HUDEP-2 (cell line): Measurements from ENCODE around the gene PFKP.

Experiments used
- DNase-seq, 76 experiments: peaks; one replicate each; lab custom pipeline; 2025; ENCODE audit not compliant: unreplicated experiment in 76 of 76; lab: John Stamatoyannopoulos, UW

PFKP gene

DNA sequence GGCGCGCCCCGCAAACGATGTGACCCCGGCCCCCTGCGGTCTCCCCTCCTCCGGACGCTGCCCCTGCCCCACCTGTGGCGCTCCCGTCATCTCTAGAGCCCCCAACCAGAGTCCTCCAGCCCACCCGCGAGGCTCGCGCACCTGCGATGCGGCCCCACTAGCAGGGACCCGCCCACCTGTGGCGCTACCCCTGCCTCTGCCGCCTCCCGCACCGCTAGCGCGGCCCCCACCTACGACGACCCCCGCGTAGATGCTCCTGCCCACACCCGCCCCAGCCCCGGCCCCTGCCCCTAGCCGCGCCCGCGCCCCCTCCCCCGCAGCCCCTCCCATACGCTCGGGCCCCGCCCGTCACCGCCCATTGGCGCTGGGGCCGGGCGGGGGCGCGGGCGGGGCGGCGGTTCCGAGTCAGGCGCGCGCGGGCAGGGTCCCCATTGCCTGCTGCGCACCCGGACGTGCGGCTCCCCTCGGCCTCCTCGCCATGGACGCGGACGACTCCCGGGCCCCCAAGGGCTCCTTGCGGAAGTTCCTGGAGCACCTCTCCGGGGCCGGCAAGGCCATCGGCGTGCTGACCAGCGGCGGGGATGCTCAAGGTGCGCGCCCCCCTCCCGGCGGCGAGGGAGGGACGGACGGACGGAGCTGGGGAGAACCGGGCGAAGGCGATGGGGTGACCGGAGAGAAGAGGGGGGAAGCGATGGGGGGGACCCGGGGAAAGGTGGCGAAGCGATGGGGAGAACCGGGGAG is at the start of gene PFKP:
Gene PFKP, plus strand, starts transcription at position 431 of the 741 bp plus-strand sequence. Its CDS starts 48 bp downstream, at position 479.
- DNase-seq: peak in 16 of 76 experiments; percentile 6 to 39 (median 16)

GRCh38 chr10:3018247-3018646 is 49.1 kb upstream of the PFKP start:
- DNase-seq: no peak

GRCh38 chr10:3020311-3020710 is 47.0 kb upstream of the PFKP start:
- no peak for DNase-seq

- DNase-seq: no peak
These were observed 46.5 kb upstream of the PFKP start for GRCh38 chr10:3020881-3021280.

GRCh38 chr10:3022027-3022426 is 45.3 kb upstream of the PFKP start:
- no peak for DNase-seq

DNA sequence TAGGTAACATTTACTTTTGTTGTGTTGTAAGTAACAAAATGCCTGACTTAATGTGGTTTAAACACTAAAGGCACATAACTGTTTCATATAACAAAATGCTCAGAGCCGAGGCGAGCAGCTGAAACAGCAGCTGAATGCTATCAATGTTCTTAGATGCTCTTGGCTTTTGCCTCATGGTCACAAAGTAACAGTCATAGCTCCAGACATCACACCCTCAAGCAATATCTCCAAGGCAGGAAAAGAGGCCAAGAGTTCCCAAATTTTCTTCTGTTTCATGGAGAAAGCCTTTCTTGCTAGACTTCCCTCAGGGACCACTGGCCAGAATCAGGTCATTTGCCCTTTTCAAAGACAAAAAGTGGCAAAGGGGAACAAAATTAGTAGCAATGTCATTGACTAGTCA is 43.5 kb upstream of the PFKP start:
- DNase-seq: no peak

DNA sequence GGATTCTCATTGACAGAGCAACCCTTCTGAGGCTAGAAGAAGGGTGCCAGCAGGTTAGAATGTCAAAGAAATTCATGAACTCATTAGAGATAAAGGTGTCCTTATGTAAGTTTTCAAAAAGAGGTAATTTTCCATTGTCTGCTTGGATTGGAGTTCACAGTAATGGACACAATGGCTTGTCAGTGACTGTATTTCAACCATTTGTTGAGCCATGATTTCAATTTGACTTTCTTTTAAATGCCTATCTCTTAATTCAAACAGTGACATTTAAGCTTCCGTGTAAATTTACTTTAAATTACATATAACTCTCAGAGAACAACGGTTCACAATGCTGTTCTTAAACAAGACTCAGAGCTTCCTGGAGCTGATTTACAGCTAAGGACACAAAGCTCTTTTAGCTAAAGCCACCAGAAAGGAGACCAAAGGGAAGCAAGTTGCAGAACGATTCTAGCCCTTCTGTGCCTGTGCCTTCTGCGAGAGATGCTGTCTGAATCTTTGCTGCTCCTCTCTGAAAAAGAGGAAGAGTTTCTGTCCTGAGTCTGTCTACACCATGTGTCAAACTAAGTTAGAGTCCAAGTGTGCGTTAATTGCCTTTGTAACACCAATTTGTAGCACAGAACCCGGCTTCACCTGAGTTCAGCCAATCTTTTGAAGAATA is 42.2 kb upstream of the PFKP start:
- no peak for DNase-seq

- DNase-seq: no peak
These were observed 39.5 kb upstream of the PFKP start for GRCh38 chr10:3027866-3028265.

DNA sequence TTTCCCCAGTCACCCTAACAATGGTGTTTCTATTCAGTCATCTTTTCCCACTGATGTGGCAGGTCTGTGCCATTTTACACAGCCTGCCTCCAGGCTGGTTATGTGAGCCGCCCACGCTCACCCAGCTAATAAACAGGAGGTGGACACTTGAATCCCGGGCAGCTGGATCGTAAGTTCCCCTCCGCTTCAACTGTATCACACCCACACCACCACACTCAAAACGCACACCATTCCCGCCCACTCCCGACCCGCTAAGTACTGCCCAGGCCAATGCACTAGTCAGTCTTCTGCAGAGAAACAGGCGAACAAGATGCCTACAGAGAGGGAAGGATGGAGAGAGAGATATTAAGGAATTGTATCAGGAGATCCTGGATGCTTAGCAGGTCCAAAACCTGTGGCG is 38.9 kb upstream of the PFKP start:
- no peak for DNase-seq

DNA sequence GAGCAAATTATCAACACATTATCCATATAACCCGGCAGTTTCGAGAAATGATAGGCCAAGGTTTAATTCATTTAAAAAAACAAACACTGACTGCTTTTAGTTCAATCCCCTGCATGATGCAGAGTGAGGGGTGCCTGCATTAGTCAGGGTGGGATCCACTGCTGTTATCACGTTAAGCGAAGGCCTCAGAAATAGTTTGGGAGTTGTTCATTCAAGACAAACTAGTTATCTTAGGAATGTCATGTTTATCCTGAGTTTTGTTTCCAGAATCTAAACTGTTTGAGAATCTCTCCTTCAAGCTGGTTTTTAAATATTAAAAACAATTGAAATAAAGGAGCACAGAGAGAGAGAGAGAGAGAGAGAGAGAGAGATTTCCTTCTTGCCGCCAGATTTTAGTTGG is 36.6 kb upstream of the PFKP start:
- no peak for DNase-seq

GRCh38 chr10:3031490-3031889 is 35.9 kb upstream of the PFKP start:
- DNase-seq: no peak

DNA sequence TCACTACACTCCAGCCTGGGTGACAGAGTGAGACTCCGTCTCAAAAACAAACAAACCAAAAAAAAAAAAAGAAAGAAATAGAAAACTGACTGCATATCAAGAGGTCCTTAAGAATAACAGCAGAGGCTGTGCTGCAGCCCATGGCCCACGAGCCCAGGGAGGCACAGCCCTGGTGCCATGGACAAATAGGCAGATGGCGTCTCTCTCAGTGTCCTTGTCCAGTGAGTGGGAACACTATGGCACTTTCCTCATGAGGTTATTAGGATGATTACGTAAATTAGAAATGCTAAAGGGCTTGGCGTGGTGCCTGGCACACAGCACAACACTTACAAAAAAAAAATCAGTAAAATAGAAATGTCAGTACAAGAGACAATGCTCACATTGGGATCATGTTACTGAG is 33.4 kb upstream of the PFKP start:
- no peak for DNase-seq

DNA sequence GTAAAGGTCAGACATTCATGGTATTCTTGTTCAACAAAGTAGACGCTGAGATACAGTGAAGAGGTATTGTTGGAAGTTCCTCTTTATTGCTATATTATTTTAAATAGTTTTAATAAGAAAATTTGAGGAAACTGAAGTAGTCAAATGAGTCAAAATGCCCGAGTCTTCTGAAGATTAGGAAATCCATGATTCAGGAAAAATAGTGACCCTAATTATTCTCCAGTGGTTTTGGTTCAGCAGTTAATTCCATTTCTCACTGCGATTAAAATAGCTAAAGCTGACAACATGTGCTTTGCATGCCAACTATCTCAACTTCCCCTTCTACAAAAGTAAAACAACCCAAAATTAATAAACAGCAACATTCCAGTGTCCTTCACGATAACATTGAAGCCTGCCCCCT is 32.7 kb upstream of the PFKP start:
- no peak for DNase-seq

DNA sequence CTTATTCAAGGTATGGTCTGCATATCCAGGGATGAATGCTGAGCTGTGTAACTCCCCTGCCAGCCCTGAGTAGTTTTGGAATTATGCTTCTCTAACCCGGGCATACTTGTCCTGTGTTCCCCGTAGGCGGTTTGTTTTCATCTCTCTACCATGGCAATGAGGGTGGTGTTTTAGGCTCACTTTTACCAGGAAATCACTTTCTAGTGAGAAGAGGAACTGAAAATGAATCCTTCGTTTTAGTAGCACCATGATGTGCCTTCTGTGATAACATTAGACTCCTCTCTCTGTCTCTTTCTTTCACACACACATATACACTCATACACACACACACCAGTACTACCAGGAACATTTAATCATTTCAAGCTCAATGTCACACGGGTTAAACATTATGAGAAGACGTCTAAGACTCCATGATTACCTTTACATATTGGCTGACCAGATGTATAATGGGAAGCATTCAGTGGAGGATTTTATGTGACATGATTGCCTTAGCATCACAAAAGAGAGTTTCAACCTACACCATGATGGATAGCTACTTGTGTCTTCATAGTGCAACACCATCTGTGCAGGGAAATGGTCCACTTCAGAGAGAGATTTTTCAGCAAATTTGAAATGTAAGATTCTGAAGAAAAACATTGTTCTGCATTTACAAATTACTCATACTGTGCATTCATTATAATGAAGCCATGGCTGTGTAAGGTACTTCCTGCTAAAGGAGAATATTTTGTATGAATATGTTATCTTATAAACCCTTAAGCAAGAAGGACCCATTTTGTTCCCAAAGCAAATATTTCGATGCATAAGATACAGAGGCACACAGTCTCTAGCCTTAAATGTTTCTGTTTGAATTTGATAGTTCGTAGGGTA is 31.0 kb upstream of the PFKP start:
- DNase-seq: no peak

- DNase-seq: no peak
These were observed 30.2 kb upstream of the PFKP start for GRCh38 chr10:3037182-3037581.

DNA sequence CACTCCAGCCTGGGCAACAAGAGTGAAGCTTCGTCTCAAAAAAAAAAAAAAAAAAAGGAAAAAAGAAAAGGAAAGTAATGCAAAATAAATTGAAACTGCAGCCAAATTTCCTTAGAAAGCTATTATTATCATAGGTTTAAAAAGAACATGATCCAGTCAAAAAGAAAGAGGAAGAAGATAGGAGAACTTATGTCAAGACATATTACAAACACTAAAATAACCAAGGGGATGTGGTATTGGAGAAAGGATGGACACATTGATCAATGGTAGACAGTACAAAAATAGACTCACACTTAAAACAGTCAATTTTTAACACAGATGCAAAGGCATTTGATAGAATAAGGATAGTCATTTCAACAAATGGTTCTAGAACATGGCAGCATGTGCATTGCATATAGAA is 27.3 kb upstream of the PFKP start:
- no peak for DNase-seq

GRCh38 chr10:3042589-3042988 is 24.8 kb upstream of the PFKP start:
- DNase-seq: no peak

DNA sequence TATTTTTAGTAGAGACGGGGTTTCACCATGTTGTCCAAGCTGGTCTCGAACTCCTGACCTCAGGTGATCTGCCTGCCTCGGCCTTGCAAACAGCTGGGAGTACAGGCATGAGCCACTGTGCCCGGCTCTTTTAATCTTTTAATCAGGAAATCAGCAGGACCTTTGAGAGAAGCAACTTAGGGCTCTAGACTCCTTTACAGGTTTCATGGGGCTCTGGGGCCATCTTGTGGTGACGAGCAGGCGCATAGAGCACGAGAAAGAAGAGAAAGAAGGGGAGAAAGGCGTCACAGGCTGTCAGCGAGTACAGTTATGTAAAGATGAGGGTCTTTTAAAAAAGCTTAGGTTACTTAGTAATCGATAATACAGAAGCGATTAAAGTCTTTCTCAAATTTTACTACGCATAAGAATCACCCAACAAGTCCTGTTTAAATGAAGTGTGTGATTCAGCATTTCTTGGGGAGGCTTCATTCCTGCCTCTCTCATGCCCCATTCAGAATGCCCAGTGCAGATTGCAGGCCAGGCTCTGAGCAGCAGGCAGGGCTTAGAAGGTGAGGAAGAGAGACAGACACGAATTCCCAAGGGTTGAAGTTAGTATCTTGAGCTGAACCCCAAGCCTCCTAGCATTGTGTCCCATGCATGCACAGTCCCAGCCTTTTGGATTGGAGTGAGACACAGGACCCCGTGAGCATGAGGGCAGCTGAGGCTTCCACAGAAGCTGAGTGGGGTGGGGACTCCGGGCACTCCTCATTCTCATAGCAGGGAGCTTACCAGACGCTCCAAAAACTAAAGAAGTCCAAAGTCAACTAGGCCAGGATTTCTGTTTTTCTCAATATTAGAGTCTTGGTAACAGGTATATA is 23.6 kb upstream of the PFKP start:
- peak in 46 of 76 experiments; percentile 3 to 62 (median 25) for DNase-seq

- DNase-seq: no peak
These were observed 21.7 kb upstream of the PFKP start for GRCh38 chr10:3045471-3046209.
